ENCODE measurements around the gene PTOV1.

Gene PTOV1

DNA sequence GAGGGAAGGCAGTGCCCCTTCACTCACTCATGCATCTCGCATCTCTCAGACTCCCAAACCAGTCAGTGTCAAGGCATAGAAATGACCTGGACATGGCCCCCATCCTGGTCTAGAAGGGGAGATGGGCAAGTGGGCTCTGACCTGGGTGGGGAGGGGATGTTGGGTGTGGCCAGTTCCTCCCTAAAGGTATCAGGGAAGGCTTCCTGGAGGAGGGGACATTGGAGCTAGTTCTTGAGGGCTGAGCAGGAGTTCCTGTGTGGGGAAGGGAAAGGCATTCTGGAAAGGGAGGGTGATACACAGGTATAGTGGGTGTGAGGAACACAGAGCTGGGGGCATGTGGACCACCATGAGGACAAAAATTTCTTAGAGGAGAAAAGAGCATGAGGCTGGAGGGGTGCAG lies 41.8 kb downstream of the PTOV1 start:
- DNase-seq: no peak

DNA sequence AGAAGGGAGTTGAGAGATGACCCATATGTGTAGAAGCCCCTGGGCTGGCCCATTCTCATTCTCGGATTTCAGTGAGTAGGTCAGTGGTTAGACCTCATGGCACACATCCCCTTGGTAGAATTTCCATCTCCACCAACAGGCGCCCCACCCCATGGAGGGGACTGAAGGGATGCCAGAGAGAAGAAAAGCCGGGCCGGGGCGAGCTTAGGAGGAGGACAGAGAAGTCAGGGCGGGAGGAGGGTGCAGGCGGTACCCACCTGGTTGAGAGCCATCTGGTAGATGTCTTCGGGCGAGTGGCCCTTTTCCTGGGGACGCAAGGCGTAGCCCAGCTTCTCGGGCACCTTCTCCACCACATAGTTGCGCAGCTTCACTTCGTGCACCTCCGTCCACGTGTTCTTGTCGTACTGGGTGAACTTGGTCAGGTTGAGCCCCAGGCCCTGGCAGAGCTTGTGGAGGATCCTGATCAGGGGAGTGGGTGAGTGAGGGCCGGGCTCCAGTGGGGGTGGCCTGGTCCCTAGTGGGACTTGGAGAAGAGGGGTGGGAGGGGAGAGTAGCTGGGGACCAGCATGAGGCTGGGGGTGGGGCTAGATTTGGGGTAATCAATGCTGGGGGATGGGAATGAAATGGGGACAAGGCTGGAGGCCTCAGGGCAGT lies 43.2 kb downstream of the PTOV1 start:
- DNase-seq: no peak

DNA sequence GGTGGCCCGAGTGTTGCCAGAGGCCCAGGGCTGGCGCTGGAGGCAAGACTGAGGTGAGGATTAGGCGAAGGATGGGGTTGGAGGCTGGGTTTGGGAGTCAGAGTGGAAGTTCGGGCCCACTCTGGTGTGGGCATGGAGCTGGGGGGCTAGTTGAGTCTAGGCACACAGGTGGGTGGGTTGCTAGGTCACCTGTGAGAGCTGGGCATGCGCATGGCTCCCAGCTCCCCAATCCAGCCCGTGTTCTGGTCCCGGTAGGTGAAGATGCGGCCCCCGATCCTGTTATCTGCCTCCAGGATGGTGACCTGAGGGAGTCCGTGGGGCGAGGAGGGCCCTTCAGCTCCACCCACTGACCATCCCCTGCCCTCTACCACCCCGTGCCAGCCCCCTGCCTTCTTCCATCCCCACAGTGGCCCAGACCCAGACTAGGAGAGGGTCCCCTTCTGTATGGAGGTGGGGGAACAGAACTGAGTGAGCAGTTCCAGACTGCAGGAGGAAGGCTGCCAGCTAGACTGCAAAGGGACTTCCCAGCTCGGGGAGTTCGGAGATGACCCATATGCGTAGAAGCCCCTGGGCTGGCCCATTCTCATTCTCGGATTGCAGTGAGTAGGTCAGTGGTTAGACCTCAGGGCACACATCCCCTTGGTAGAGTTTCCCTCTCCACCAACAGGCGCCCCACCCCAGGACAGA lies 44.1 kb downstream of the PTOV1 start:
- DNase-seq: no peak

DNA sequence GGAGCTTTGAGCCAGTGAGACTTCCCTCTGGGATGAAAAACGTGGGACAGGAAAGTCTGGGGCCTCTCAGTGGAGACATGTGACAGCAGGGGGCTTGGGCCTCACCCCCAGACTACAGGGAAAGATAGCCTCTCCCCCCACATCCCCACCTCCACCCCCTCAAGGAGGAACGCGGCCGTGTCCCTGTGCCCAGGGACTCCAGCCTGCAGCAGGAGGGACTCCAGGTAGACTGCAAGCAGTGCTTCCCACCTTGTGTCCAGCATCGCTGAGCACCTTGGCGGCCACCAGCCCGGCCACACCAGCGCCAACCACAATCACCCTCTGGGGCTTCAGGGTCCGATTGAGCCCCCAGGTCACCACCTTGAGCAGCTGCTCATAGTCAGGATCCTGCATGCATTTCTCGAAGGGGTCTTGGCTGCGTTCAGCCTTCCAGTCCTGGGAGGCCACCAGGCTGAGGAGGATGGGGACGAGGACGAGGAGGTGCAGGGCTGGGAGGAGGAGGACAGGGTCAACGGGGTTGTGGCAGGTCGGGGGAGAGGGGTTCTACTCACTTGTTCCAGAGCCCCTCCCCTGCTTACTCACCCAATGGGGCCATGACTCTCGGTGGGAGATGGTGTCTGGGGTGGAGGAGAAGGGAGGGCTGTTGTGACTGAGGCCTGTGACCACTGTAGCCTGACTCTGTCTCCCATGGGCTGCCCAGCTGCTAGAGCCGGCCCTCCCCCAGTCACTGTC lies 44.8 kb downstream of the PTOV1 start:
- no peak for DNase-seq

DNA sequence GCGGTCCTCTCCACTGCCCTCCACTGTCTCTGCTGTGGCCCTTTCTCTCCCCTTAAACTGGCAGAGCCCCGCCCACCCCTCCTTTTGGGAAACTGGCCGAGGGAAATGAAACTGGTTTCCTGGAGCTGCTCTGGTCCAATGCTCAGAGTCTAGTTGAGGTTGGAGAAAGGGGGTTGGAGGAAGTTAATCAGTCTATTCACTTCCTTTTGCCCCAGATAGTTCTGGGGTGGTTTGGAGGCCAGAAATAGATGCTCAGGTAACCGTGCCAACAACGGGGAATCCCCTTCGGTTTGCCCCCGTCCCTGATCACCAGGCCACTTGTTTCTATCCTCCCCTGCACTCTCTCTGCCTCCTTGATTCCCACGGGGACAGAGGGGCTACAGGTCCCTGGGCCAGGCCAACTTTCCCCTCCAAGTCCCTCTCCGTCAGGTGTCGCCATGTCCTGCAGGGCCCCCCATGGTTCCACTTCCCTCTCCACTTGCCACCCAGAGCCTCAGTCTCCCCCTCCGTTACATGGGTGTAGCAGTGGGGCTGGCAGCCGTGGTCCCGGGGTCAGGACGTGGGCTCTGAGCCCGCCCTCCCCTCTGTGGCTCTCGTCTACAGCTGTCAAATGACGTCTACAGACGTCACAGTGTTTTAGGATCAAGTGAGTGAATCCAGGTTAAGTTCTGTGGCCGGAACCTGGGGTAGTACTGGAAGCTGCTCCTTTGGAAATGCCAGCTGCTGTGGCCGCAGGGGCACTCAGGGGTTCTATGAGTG lies 46.1 kb downstream of the PTOV1 start, which contains the start of gene IL4I1:
IL4I1 (minus strand) TSS at position 25 of the 759 bp plus-strand sequence. CDS start 727 bp downstream, outside the sequence.
- DNase-seq: no peak

DNA sequence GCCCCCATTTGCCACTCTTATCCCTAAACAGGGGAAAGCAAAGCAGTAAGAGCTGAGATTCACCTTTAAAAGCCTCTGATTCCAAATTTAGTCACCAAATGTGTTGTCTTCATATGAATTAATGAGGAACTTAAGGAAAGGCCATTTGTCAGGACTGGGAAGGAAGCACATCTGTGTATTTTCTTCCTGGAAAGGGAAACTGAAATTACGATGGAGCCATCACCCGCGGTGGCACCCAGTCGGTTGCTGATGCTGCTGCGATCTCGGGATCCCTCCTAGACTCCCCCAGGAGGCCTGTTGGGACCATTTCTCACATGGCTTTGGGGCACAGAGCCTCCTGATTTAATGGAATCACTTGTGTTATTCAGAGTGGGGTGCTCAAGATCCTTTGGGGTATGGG lies 53.2 kb downstream of the PTOV1 start:
- no peak for DNase-seq

DNA sequence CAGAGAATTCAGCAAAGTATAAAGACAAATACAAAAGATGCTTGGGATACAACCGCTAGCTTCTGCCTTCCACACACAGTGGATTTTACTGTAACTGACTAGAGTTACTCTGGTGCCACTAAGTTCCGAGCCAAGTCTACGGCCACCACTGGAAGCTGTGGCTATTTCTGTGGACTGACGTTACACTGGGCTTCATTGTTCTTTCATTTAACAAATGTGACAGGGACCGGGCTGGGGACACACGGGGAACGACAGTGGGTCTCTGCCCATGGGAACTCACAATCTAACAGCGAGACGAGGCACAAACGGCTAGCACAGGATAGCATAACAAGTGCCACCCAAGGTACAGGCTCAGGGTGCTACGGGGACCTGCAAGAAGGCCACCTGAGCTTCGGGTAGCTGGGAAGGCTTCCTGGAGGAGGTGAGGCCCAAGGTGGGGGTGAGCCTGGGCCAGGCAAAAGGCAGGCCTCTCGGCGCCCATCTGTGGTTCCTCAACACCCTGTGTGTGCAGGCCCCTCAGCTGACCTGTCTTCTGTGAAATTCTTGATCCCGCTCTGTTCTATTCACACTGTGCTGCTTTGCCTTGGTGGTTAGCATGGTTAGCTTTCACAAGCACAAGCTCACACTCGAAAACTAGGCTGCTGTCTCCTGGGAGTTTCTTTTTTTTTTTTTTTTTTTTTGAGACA lies 56.1 kb downstream of the PTOV1 start:
- DNase-seq: no peak

DNA sequence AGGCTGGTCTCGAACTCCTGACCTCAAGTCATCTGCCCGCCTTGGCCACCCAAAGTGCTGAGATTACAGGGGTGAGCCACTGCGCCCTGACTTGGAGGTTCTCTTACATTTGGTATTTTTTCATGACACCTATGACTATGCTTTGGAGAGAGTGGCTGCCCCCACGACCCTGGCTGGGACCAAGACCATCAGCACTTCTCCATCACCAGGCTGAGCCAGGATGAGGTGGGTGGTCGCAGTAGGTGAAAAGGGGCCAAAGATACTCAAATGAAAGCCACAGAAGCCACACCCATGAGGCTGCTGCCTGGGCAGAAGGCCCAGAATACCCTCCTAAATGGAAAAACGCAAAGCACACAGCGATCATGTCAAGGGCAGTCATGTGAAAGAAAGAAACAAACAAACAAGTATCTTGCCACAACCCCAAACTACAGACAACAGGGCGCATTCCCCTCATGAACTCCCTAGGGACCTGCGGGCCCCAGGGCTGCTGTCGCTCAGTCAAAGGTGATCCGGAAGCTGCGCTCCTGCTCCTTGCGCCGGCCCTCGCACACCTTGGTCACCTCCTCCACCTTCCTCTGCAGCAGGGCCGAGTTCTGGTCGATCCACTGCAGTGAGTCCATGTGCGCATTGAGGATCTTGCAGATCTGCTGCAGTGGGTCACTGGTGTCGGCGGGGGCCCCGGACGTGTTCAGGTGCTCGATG lies 56.9 kb downstream of the PTOV1 start:
- DNase-seq: no peak

DNA sequence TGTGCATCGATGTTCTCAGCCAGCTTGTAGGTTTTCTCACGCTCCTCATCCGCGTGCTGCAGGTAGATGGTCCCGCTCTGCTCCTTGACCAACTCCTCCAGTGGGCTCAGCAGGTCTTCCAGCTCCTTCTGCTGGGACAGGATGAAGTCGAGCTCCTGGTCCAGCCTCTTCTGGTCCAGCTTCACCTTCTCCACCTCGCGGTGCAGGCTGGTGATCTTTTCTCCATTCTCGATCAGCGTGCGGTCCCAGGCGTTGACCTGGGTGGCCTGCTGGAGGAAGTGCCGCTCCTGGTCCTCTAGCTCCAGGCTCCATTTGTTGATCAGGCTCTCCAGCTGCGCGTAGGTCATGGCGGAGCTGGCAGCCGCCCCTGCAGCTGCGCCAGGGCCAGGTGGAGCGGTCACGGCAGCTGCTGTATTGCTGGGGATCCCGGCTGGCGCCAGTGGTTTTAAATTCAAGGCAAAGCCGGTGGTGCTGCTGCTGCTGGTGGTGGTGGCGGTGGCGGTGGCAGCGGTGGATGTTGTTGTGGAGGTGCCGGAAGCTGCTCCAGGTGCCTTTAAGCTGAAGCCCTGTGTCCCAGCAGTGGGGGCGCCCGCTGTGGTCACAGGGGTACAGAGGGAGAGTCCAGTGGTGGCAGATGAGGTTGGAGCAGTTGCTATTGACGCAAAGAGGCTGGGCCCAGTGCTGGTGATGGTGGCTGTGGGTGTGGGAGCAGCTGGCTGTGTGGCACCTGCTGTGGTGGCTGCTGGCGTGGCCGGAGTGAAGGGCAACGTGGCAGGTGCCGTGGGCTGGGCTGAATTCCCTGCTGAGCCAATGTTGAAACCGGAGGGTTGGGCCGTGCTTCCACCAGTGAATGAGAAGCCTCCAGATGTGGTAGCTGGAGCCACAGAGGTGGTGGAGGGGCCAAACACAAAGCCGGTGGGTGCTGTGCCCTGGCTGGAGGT lies 57.8 kb downstream of the PTOV1 start:
- no peak for DNase-seq

DNA sequence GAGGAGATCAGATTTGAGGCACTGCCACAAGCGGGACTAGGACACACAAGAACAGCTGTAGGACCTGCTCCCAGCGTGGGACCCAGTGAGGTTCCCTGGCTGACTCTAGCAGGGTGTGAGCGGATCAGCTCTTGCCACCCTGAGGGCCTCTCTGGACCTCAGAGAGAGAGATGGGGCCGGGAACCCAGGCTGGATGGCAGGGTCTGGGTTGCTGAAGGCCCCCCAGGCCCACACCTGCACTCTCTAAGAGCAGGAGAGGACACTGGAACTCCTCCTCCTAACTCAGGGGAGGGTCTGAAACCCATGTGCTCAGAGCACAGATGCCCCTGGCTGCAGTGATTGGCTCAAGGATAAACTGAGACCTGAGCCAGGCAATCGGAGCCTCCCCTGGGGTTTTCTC lies 59.2 kb downstream of the PTOV1 start:
- DNase-seq: no peak

All from right hindlimb (tissue), 1 donor.